GM23248 (cell line): ENCODE measurements around the gene FBXW8.

Experiments used
- EZH2 ChIP-seq: fragments of 200-600 bp; sonication (generic); IDR thresholded peaks from 2 replicates; pipeline ENCODE4 v1.6.1; 2018; ENCODE audit warnings: antibody characterized with exemption, mild to moderate bottlenecking; ENCODE audit not compliant: insufficient read depth, poor library complexity, severe bottlenecking
- EZH2phosphoT487 ChIP-seq: fragments of 200-600 bp; sonication (generic); IDR thresholded peaks from 2 replicates; pipeline ENCODE4 v1.6.1; 2018; ENCODE audit warnings: antibody characterized with exemption, moderate library complexity, mild to moderate bottlenecking, low read depth; ENCODE audit not compliant: insufficient read depth

DNA sequence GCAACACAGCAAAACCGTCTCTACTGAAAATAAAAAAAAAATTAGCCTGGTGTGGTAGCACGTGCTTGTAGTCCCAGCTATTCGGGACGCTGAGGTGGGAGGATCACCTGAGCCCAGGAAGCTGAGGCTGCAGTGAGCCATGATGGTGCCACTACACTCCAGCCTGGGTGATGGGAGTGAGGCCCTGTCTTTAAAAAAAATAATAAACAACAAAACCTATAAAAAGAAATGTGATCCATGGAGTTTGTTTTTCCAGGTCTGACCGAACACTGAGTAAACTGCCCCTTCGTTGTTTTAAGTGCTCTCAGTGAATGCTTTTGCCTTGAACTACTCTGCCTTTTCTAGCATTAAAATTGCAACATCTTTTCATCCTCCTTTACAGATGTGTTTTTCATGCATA, 111.7 kb downstream of the FBXW8 start:
- TF ChIP-seq EZH2 (no peak), EZH2phosphoT487 (no peak)
